HepG2 (cell line): ENCODE measurements around the gene CES2. TPM values are rescaled to one million over a fixed set of nuclear protein-coding genes. Genes with fewer than 3 reads are reported as not detected.
A peak's percentile ranks its signal among the peaks of the same experiment; 100 is the strongest.
"Not testable (repeated sequence)": the region's sequence is repeated elsewhere in the genome, so short reads cannot be mapped to it uniquely, and the experiment has no call there.

Experiments
- ATAC-seq: fragments of 200-7000 bp; cut with Tn5 transposase; 3 replicates; pipeline ENCODE4 v1.9.1; 2020; ENCODE audit warnings: mild to moderate bottlenecking, moderate library complexity
- BruUV-seq: library from RNA; stranded (reverse); fragments of 400-500 nt; replicated peaks from 2 replicates; lab custom pipeline; 2021; lab: Mats Ljungman, UMichigan
- CTCF ChIA-PET: fragments of 300-600 bp; formaldehyde crosslinking; extraction: SDS; loops from one replicate; lab custom pipeline; 2021; ENCODE audit warnings: low total read pairs, inconsistent platforms, low intra/inter-chr PET ratio; lab: Yijun Ruan, JAX
- POLR2A ChIA-PET: fragments of 350-600 bp; sonication (Branson Sonifier 250); formaldehyde crosslinking; loops from one replicate; lab custom pipeline; 2020; ENCODE audit warnings: antibody characterized with exemption, inconsistent platforms; lab: Yijun Ruan, JAX
- DNase-seq: peaks from one replicate; pipeline ENCODE4 v3.0.0-alpha.2; 2015; ENCODE audit warnings: low spot score
- FAIRE-seq: peaks from 3 replicates; lab custom pipeline; 2011; peaks lifted over from hg19 to GRCh38; lab: Jason Lieb, UNC
- H2AFZ ChIP-seq: one replicate; pipeline ENCODE4 v1.6.1; 2011; ENCODE audit warnings: low read length, inconsistent platforms
- H3K27ac ChIP-seq: fragments of 300-600 bp; 3 replicates; pipeline ENCODE4 v1.8.0; 2011; ENCODE audit warnings: mixed run types, mild to moderate bottlenecking, mixed read lengths, low read length, inconsistent platforms; ENCODE audit not compliant: insufficient read depth; ENCODE audit errors: extremely low read length
- H3K27me3 ChIP-seq, 2 experiments: fragments of 200-600 bp in 1 of 2; 2 replicates in 1 of 2; 3 replicates in 1 of 2; pipeline versions ENCODE4 v1.6.0 to v1.8.0; 2011; ENCODE audit warnings: low read length in 2 of 2, mild to moderate bottlenecking in 2 of 2, moderate library complexity in 2 of 2, inconsistent platforms in 1 of 2; ENCODE audit not compliant: insufficient read depth in 2 of 2, control insufficient read depth in 1 of 2
- H3K36me3 ChIP-seq, 2 experiments: fragments of 200-600 bp in 1 of 2; replicated peaks in 1 of 2; 2 replicates in 1 of 2; 3 replicates in 1 of 2; pipeline versions ENCODE4 v1.5.1 to v1.8.0; 2011; ENCODE audit warnings: low read length in 2 of 2, inconsistent platforms in 1 of 2; ENCODE audit not compliant: insufficient read depth in 2 of 2, control insufficient read depth in 1 of 2
- H3K4me1 ChIP-seq: 2 replicates; pipeline ENCODE4 v1.5.1; 2012; ENCODE audit warnings: low read length, inconsistent platforms; ENCODE audit not compliant: insufficient read depth
- H3K4me2 ChIP-seq: 2 replicates; pipeline ENCODE4 v1.6.0; 2011; ENCODE audit warnings: low read depth, low read length, inconsistent platforms
- H3K4me3 ChIP-seq, 3 experiments: fragments of 200-600 bp in 1 of 3; sonication (generic), shearing (Covaris generic) in 1 of 3; replicated peaks in 1 of 3; 2 replicates each; pipeline ENCODE4 v1.5.1; 2011 to 2016; ENCODE audit warnings: low read length in 3 of 3, inconsistent platforms in 2 of 3, low read depth in 2 of 3, mild to moderate bottlenecking in 2 of 3, control low read depth in 1 of 3, mixed read lengths in 1 of 3; ENCODE audit not compliant: insufficient read depth in 1 of 3
- H3K79me2 ChIP-seq: one replicate; pipeline ENCODE4 v1.6.1; 2011; ENCODE audit warnings: low read length, inconsistent platforms; ENCODE audit not compliant: insufficient read depth
- H3K9ac ChIP-seq: 2 replicates; pipeline ENCODE4 v1.6.0; 2011; ENCODE audit warnings: mild to moderate bottlenecking, low read depth, low read length, inconsistent platforms; ENCODE audit not compliant: insufficient read depth
- H3K9me3 ChIP-seq: 2 replicates; pipeline ENCODE4 v1.5.1; 2012; ENCODE audit warnings: mild to moderate bottlenecking, low read length
- H4K20me1 ChIP-seq: 2 replicates; pipeline ENCODE4 v1.6.0; 2011; ENCODE audit warnings: inconsistent platforms, mild to moderate bottlenecking, low read length, moderate library complexity; ENCODE audit not compliant: insufficient read depth
- ARNTL ChIP-seq: sonication (generic); formaldehyde crosslinking; IDR thresholded peaks from 2 replicates; pipeline ENCODE4 v1.4.0; 2020; ENCODE audit warnings: mild to moderate bottlenecking, missing genetic modification reagents
- BRCA1 ChIP-seq: sonication (generic); formaldehyde crosslinking; IDR thresholded peaks from 2 replicates; pipeline ENCODE4 v1.4.0; 2020; ENCODE audit warnings: missing genetic modification reagents
- HBP1 ChIP-seq: IDR thresholded peaks from 2 replicates; pipeline ENCODE4 v1.6.1; 2016; ENCODE audit warnings: low read depth, control low read depth
- HNF1A ChIP-seq, 2 experiments: sonication (generic) in 1 of 2; formaldehyde crosslinking in 1 of 2; IDR thresholded peaks; 2 replicates each; pipeline versions ENCODE4 v1.4.0 to v1.6.1; 2016 to 2020; ENCODE audit warnings: borderline replicate concordance in 1 of 2, low read depth in 1 of 2, mild to moderate bottlenecking in 1 of 2, missing genetic modification reagents in 1 of 2
- KAT8 ChIP-seq: IDR thresholded peaks from 2 replicates; pipeline ENCODE4 v1.6.1; 2016; ENCODE audit warnings: missing genetic modification reagents, missing compliant biosample characterization
- PAXIP1 ChIP-seq: sonication (generic); formaldehyde crosslinking; conservative IDR thresholded peaks from 2 replicates; pipeline ENCODE4 v1.4.0; 2020; ENCODE audit warnings: mild to moderate bottlenecking, missing genetic modification reagents, moderate library complexity
- RARA ChIP-seq: IDR thresholded peaks from 2 replicates; pipeline ENCODE4 v1.6.1; 2016; ENCODE audit warnings: missing genetic modification reagents, missing compliant biosample characterization
- RXRB ChIP-seq: IDR thresholded peaks from 2 replicates; pipeline ENCODE4 v1.6.1; 2016; ENCODE audit warnings: borderline replicate concordance, missing genetic modification reagents, missing compliant biosample characterization
- SALL1 ChIP-seq: sonication (generic); formaldehyde crosslinking; IDR thresholded peaks from 2 replicates; pipeline ENCODE4 v1.8.0; 2022; ENCODE audit warnings: mild to moderate bottlenecking, missing genetic modification reagents
- TBX2 ChIP-seq: sonication (generic); formaldehyde crosslinking; IDR thresholded peaks from 2 replicates; pipeline ENCODE4 v1.5.0; 2020; ENCODE audit warnings: missing genetic modification reagents, mild to moderate bottlenecking, borderline replicate concordance
- YEATS4 ChIP-seq: sonication (generic); formaldehyde crosslinking; IDR thresholded peaks from 2 replicates; pipeline ENCODE4 v1.4.0; 2020; ENCODE audit warnings: missing genetic modification reagents, borderline replicate concordance
- ZFY ChIP-seq: sonication (generic); formaldehyde crosslinking; IDR thresholded peaks from 2 replicates; pipeline ENCODE4 v1.4.0; 2020; ENCODE audit warnings: missing genetic modification reagents
- WGBS: methylation state at CpG from one replicate; pipeline ENCODE4 v1.1.6; 2017; ENCODE audit warnings: low lambda C conversion rate; 5-methylcytosine and 5-hydroxymethylcytosine counted together
- in situ Hi-C: cut with HindIII; loops from 2 replicates; pipeline ENCODE4 v1.10.0; 2017; ENCODE audit warnings: low pct_unique_long_range_greater_than_20kb; ENCODE audit not compliant: extremely low pct_ligation_motif_present
- intact Hi-C: fragments of 100-400 bp; cut with micrococcal nuclease; formaldehyde crosslinking; loops from one replicate; pipeline ENCODE4 v1.10.0; 2022; ENCODE audit not compliant: unreplicated experiment
- polyA plus RNA-seq, 8 experiments: library from polyadenylated mRNA; depleted of rRNA in 3 of 8; stranded (reverse) in 7 of 8; unstranded in 1 of 8; fragments of >200 nt; fragmentation: Illumina TruSeq in 4 of 8; extraction: Trizol in 4 of 8; gene quantifications; 2 replicates each; pipeline versions ENCODE4 v1.2.1 to v1.2.3, GENCODE V29; 2011 to 2016; ENCODE audit warnings: low read depth in 4 of 8, missing spikeins in 1 of 8, mixed read lengths in 1 of 8; ENCODE audit not compliant: insufficient read depth in 1 of 8
- total RNA-seq, 5 experiments: library from RNA; depleted of rRNA; stranded (reverse); fragments of >200 nt; fragmentation: Illumina TruSeq; extraction: Trizol; gene quantifications; 2 replicates each; pipeline ENCODE4 v1.2.3, GENCODE V29; 2016; ENCODE audit warnings: low read depth in 1 of 5

Gene CES2
- total and polyA plus RNA-seq, 2 of the 13 experiments (the other 11 are each of a cell fraction or from before 2014, with no cell fraction given): 50.6 to 63.8 TPM

GRCh38 chr16:66955363-66956153 is 20.2 kb downstream of the CES2 start:
- CTCF ChIA-PET: interaction anchor here (1.6 to 2.4 kb wide), 2 partner anchors 61 to 229 kb away, joined by 3 to 13 read pairs; no protein-coding TSS in a partner anchor
- intact Hi-C loops: loop anchor here (2.0 to 10.0 kb wide), 4 partner anchors 21 to 202 kb away; partner anchors contain the start of genes FBXL8 and TRADD
- not testable (repeated sequence) for BruUV-seq; TF ChIP-seq HNF1A (CRISPR knock-in tag; IDR thresholded peaks at IDR 0.05; ENCODE audit: borderline replicate concordance)
- TF ChIP-seq YEATS4 (CRISPR knock-in tag) (peak; percentile 44; the same call in 1 of the 2 replicates), KAT8 (CRISPR knock-in tag) (0 out of 2 replicates have a peak, but pooled peaks have one; percentile 15), RARA (CRISPR knock-in tag) (peak; percentile 38; the same call in 1 of the 2 replicates), SALL1 (CRISPR knock-in tag) (peak; percentile 30; the same call in 1 of the 2 replicates), TBX2 (CRISPR knock-in tag) (peak; percentile 39; the same call in 1 of the 2 replicates), HBP1 (CRISPR knock-in tag) (0 out of 2 replicates have a peak, but pooled peaks have one; percentile 53), RXRB (peak; percentile 72), BRCA1 (CRISPR knock-in tag) (peak; percentile 63; the same call in 1 of the 2 replicates), PAXIP1 (peak; percentile 52; the same call in 1 of the 2 replicates), HNF1A (IDR thresholded peaks at IDR 0.05; ENCODE audit: low read depth) (peak; percentile 11; the same call in 1 of the 2 replicates), ZFY (CRISPR knock-in tag) (peak; percentile 31; the same call in 1 of the 2 replicates), ARNTL (CRISPR knock-in tag) (peak; percentile 15; the same call in 1 of the 2 replicates)

More at GRCh38 chr16:66955363-66956153, 20.2 kb downstream of the CES2 start:
- H3K9ac ChIP-seq, H4K20me1 ChIP-seq, DNase-seq, H3K36me3 ChIP-seq, H2AFZ ChIP-seq, H3K27me3 ChIP-seq, H3K27ac ChIP-seq, FAIRE-seq, H3K9me3 ChIP-seq, H3K79me2 ChIP-seq, in situ Hi-C loops, ATAC-seq: not testable (repeated sequence)
- 9% methylated on average over 17 of the region's 17 CpGs for WGBS
- POLR2A ChIA-PET: interaction anchor here (1.3 kb wide), 1 partner anchor 10 kb away, joined by 3 read pairs; no protein-coding TSS in a partner anchor
- H3K4me1 ChIP-seq: peaks cover 73% of the 10 kb centered on the region
- peak overlapping the region in 2 of 3 experiments; percentile 17 to 30; a peak in 4 of 6 replicates for H3K4me3 ChIP-seq
- peak overlapping the region; percentile 74 for H3K4me2 ChIP-seq
